HG02885 (cell line): Measurements from ENCODE around the gene CUX1.
"Not testable (repeated sequence)": the region's sequence is repeated elsewhere in the genome, so short reads cannot be mapped to it uniquely, and the experiment has no call there.

Experiments
- ATAC-seq: cut with Tn5 transposase; IDR thresholded peaks from one replicate; pipeline ENCODE4 v1.9.1; 2021; ENCODE audit warnings: mild to moderate bottlenecking; ENCODE audit not compliant: unreplicated experiment, poor library complexity

CUX1 gene

GRCh38 chr7:101817471-101818286, at the start of gene CUX1:
Gene CUX1 (plus strand): TSS chr7:101817626. CDS start chr7:101817640, 14 bp downstream.
- peak; percentile 15 for ATAC-seq

GRCh38 chr7:101768280-101768679, 49.1 kb upstream of the CUX1 start:
- ATAC-seq = no peak

GRCh38 chr7:101770466-101770865, 47.0 kb upstream of the CUX1 start:
- no peak for ATAC-seq

- no peak for ATAC-seq
Measured at GRCh38 chr7:101772508-101773211, 44.8 kb upstream of the CUX1 start.

- ATAC-seq = no peak
Measured at GRCh38 chr7:101775181-101775580, 42.2 kb upstream of the CUX1 start.

GRCh38 chr7:101778026-101778580, 39.3 kb upstream of the CUX1 start:
- ATAC-seq = no peak

GRCh38 chr7:101779267-101779666, 38.2 kb upstream of the CUX1 start:
- ATAC-seq = no peak

- ATAC-seq = no peak
Measured at GRCh38 chr7:101780281-101780680, 37.1 kb upstream of the CUX1 start.

GRCh38 chr7:101781439-101781838, 36.0 kb upstream of the CUX1 start:
- ATAC-seq = no peak

GRCh38 chr7:101782476-101782875, 35.0 kb upstream of the CUX1 start:
- no peak for ATAC-seq

- no peak for ATAC-seq
Measured at GRCh38 chr7:101782896-101783295, 34.5 kb upstream of the CUX1 start.

- ATAC-seq = no peak
Measured at GRCh38 chr7:101783381-101784181, 33.8 kb upstream of the CUX1 start.

- no peak for ATAC-seq
Measured at GRCh38 chr7:101784292-101785127, 32.9 kb upstream of the CUX1 start.

- ATAC-seq = no peak
Measured at GRCh38 chr7:101787864-101788263, 29.6 kb upstream of the CUX1 start.

GRCh38 chr7:101788517-101788916, 28.9 kb upstream of the CUX1 start:
- ATAC-seq = no peak

GRCh38 chr7:101790566-101791293, 26.7 kb upstream of the CUX1 start:
- no peak for ATAC-seq

GRCh38 chr7:101792051-101792681, 25.3 kb upstream of the CUX1 start:
- ATAC-seq = no peak

GRCh38 chr7:101792682-101793071, 24.7 kb upstream of the CUX1 start:
- ATAC-seq = not testable (repeated sequence)

- ATAC-seq = no peak
Measured at GRCh38 chr7:101795461-101795860, 22.0 kb upstream of the CUX1 start.
